ENCODE measurements around the gene TMEM63B.

The TMEM63B gene

GRCh38 chr6:44179072-44179536 is 51.8 kb downstream of the TMEM63B start:
- TF ChIP-seq FOXP2 (optimal IDR thresholded peaks at IDR 0.05; ENCODE audit: borderline replicate concordance, extremely low read depth, extremely low read length, insufficient read depth) = no peak
- TF ChIP-seq TAF1 (IDR thresholded peaks at IDR 0.05; ENCODE audit: borderline replicate concordance, insufficient read depth, low read length) = no peak
- TF ChIP-seq POLR2AphosphoS5 (IDR thresholded peaks at IDR 0.05; ENCODE audit: low read depth, low read length) = no peak
- TF ChIP-seq REST (IDR thresholded peaks at IDR 0.05; ENCODE audit: insufficient read depth in 1 of 2, low read depth in 2 of 2, low read length in 2 of 2) = no peak
- TF ChIP-seq SIN3A (IDR thresholded peaks at IDR 0.05; ENCODE audit: borderline replicate concordance, insufficient read depth, low read length) = no peak

- TF ChIP-seq FOXP2 (optimal IDR thresholded peaks at IDR 0.05; ENCODE audit: borderline replicate concordance, extremely low read depth, extremely low read length, insufficient read depth) (no peak), TAF1 (IDR thresholded peaks at IDR 0.05; ENCODE audit: borderline replicate concordance, insufficient read depth, low read length) (no peak), POLR2AphosphoS5 (IDR thresholded peaks at IDR 0.05; ENCODE audit: low read depth, low read length) (no peak), REST (IDR thresholded peaks at IDR 0.05; ENCODE audit: insufficient read depth in 1 of 2, low read depth in 2 of 2, low read length in 2 of 2) (no peak), SIN3A (IDR thresholded peaks at IDR 0.05; ENCODE audit: borderline replicate concordance, insufficient read depth, low read length) (no peak)
Measured at GRCh38 chr6:44179648-44180047, 52.3 kb downstream of the TMEM63B start.

- no peak for TF ChIP-seq SIN3A (IDR thresholded peaks at IDR 0.05; ENCODE audit: borderline replicate concordance, insufficient read depth, low read length)
- no peak for TF ChIP-seq REST (IDR thresholded peaks at IDR 0.05; ENCODE audit: insufficient read depth in 1 of 2, low read depth in 2 of 2, low read length in 2 of 2)
- TF ChIP-seq FOXP2 (optimal IDR thresholded peaks at IDR 0.05; ENCODE audit: borderline replicate concordance, extremely low read depth, extremely low read length, insufficient read depth) = no peak
- no peak for TF ChIP-seq POLR2AphosphoS5 (IDR thresholded peaks at IDR 0.05; ENCODE audit: low read depth, low read length)
- TF ChIP-seq TAF1 (IDR thresholded peaks at IDR 0.05; ENCODE audit: borderline replicate concordance, insufficient read depth, low read length) = no peak
Measured at GRCh38 chr6:44180406-44180805, 53.1 kb downstream of the TMEM63B start.

- TF ChIP-seq SIN3A (IDR thresholded peaks at IDR 0.05; ENCODE audit: borderline replicate concordance, insufficient read depth, low read length) (no peak), TAF1 (IDR thresholded peaks at IDR 0.05; ENCODE audit: borderline replicate concordance, insufficient read depth, low read length) (no peak), REST (IDR thresholded peaks at IDR 0.05; ENCODE audit: insufficient read depth in 1 of 2, low read depth in 2 of 2, low read length in 2 of 2) (no peak), FOXP2 (optimal IDR thresholded peaks at IDR 0.05; ENCODE audit: borderline replicate concordance, extremely low read depth, extremely low read length, insufficient read depth) (no peak), POLR2AphosphoS5 (IDR thresholded peaks at IDR 0.05; ENCODE audit: low read depth, low read length) (no peak)
Measured at GRCh38 chr6:44180886-44181285, 53.5 kb downstream of the TMEM63B start.
